ENCODE data around the gene HDAC11.

DNA sequence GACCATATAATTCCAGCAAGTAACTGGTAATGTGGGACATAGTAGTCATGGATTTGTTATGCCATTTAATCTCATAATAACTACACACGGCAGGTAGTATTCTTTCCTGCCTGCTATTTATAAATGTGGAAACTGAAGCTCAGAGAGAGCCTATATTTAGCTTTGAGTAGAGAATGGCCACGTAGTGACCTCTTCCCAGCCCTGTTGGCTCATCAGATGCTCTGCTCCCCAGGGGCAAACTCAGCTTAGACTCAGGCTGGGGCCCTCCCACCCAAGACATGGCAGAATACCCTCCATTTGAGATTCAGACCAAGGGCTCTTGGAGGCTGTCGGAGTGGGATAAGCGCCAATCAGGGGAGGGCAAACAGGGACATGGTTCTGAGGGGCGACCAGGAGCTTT is 17.3 kb upstream of the HDAC11 start:
- TF ChIP-seq HOXA7 (CRISPR knock-in tag; IDR thresholded peaks at IDR 0.05) (no peak), CHD4 (IDR thresholded peaks at IDR 0.05; ENCODE audit: borderline replicate concordance) (no peak), HOXB5 (CRISPR knock-in tag; IDR thresholded peaks at IDR 0.05) (no peak), CEBPB (IDR thresholded peaks at IDR 0.05) (no peak), ZSCAN20 (CRISPR knock-in tag; IDR thresholded peaks at IDR 0.05) (no peak), EP300 (IDR thresholded peaks at IDR 0.05) (no peak), POLR2A (IDR thresholded peaks at IDR 0.05; ENCODE audit: low read length) (no peak), ZFP36 (IDR thresholded peaks at IDR 0.05; ENCODE audit: borderline replicate concordance, partially characterized antibody) (no peak), JUNB (IDR thresholded peaks at IDR 0.05) (no peak), KDM1A (IDR thresholded peaks at IDR 0.05; ENCODE audit: low read depth) (no peak), MAFK (IDR thresholded peaks at IDR 0.05; ENCODE audit: partially characterized antibody) (no peak), MAZ (IDR thresholded peaks at IDR 0.05; ENCODE audit: borderline replicate concordance, low read depth, low read length) (no peak), GATA3 (IDR thresholded peaks at IDR 0.05; ENCODE audit: borderline replicate concordance) (no peak)
- TF ChIP-seq, protein P1, sequence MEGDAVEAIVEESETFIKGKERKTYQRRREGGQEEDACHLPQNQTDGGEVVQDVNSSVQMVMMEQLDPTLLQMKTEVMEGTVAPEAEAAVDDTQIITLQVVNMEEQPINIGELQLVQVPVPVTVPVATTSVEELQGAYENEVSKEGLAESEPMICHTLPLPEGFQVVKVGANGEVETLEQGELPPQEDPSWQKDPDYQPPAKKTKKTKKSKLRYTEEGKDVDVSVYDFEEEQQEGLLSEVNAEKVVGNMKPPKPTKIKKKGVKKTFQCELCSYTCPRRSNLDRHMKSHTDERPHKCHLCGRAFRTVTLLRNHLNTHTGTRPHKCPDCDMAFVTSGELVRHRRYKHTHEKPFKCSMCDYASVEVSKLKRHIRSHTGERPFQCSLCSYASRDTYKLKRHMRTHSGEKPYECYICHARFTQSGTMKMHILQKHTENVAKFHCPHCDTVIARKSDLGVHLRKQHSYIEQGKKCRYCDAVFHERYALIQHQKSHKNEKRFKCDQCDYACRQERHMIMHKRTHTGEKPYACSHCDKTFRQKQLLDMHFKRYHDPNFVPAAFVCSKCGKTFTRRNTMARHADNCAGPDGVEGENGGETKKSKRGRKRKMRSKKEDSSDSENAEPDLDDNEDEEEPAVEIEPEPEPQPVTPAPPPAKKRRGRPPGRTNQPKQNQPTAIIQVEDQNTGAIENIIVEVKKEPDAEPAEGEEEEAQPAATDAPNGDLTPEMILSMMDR (IDR thresholded peaks at IDR 0.05): no peak

Data from A549 (cell line).